Posterior vena cava (tissue), 2 donors: ENCODE results near the gene INTS13. TPM values are rescaled to one million over a fixed set of nuclear protein-coding genes. Genes with fewer than 3 reads are reported as not detected.

Experiments
- total RNA-seq, 2 donors: library from RNA; stranded (reverse); fragmentation: NEBNext Ultra II Directional; extraction: Animal tissue kit (Norgen Biotek cat#: 25700); gene quantifications; one replicate each; pipeline ENCODE4 v1.2.1, GENCODE V29; 2021
- donor health status: DM: yes; HTN: yes; CAD: no.
- donor health status: DM: yes; HTN: yes; CAD: no.

Gene INTS13
- total RNA-seq, 2 donors from 2014 or later = 15.1 to 23.0 TPM

Other genes starting within 250 kb of the INTS13 start
- gene ITPR2, start 104.8 kb downstream of the INTS13 start, total RNA-seq = 10 to 100 TPM; 38.8 to 40.3 TPM
- gene FGFR1OP2, start 489 bp upstream of the INTS13 start, total RNA-seq = 10 to 100 TPM; 46.1 to 48.6 TPM
- gene TM7SF3, start 76.4 kb upstream of the INTS13 start, total RNA-seq = 10 to 100 TPM; 33.4 to 43.5 TPM
- gene MED21, start 84.6 kb upstream of the INTS13 start, total RNA-seq = 10 to 100 TPM; 55.7 to 67.4 TPM
- not detected for gene C12orf71, start 144.6 kb upstream of the INTS13 start, total RNA-seq